Gastrocnemius medialis (tissue), 4 donors: Measurements from ENCODE around the gene PCED1B. TPM values are rescaled to one million over a fixed set of nuclear protein-coding genes. Genes with fewer than 3 reads are reported as not detected.
A peak's percentile ranks its signal among the peaks of the same experiment; 100 is the strongest.

Experiments used
- ATAC-seq, 2 donors: fragments of 150-250 bp; one replicate each; pipeline ENCODE4 v1.9.1; 2016
- DNase-seq, 2 donors: peaks; one replicate each; pipeline ENCODE4 v3.0.0-alpha.2; 2019
- H3K27ac ChIP-seq, 4 donors: fragments of 200-600 bp; sonication (generic); 1 replicate in 1 of 4; 2 replicates in 3 of 4; pipeline ENCODE4 v1.5.1; 2016 to 2018; ENCODE audit warnings: mild to moderate bottlenecking in 2 of 4, moderate library complexity in 1 of 4
- H3K27me3 ChIP-seq, 3 donors: fragments of 200-600 bp; sonication (generic) in 2 of 3; 1 replicate in 1 of 3; 2 replicates in 2 of 3; pipeline versions ENCODE4 v1.5.1 to v1.6.0; 2016 to 2019; ENCODE audit warnings: mild to moderate bottlenecking in 1 of 3, moderate library complexity in 1 of 3
- H3K36me3 ChIP-seq, 2 donors: fragments of 200-600 bp; sonication (generic) in 1 of 2; one replicate each; pipeline ENCODE4 v1.5.1; 2017 to 2018
- H3K4me1 ChIP-seq, 2 donors: fragments of 200-600 bp; sonication (generic) in 1 of 2; one replicate each; pipeline ENCODE4 v1.5.1; 2016 to 2017; ENCODE audit warnings: mild to moderate bottlenecking in 2 of 2
- H3K4me3 ChIP-seq, 4 donors: fragments of 200-600 bp; sonication (generic) in 3 of 4; 1 replicate in 1 of 4; 2 replicates in 3 of 4; pipeline ENCODE4 v1.5.1; 2016 to 2019; ENCODE audit warnings: mild to moderate bottlenecking in 2 of 4
- H3K9me3 ChIP-seq, 3 donors: fragments of 200-600 bp; sonication (generic) in 2 of 3; 1 replicate in 1 of 3; 2 replicates in 2 of 3; pipeline ENCODE4 v1.5.1; 2016 to 2019
- POLR2A ChIP-seq, 2 donors: fragments of 450-650 bp; IDR thresholded peaks; one replicate each; pipeline ENCODE4 v1.6.1; 2017; ENCODE audit warnings: antibody characterized with exemption in 2 of 2, mild to moderate bottlenecking in 2 of 2, moderate library complexity in 2 of 2
- in situ Hi-C, 4 donors: fragments of 200-750 bp; cut with MboI; loops; one replicate each; pipeline versions ENCODE4 v1.15.0 to v1.8.0; 2017; ENCODE audit warnings: low sequenced_read_pairs in 4 of 4
- intact Hi-C: fragments of 100-400 bp; cut with DNase I; formaldehyde crosslinking; loops from one replicate; pipeline ENCODE4 v1.15.1; 2023; ENCODE audit warnings: low total_unique reads
- total RNA-seq, 4 donors: library from RNA; depleted of rRNA; stranded (reverse); fragments of >200 nt; gene quantifications; one replicate each; pipeline versions ENCODE4 v1.1.0 to v1.2.3, GENCODE V29; 2016
- TF ChIP-seq, protein P1 (sequence below), 5 experiments: fragments of 450-650 bp in 3 of 5; fragments of 200-600 bp in 2 of 5; sonication (generic) in 2 of 5; IDR thresholded peaks in 4 of 5; conservative IDR thresholded peaks in 1 of 5; 1 replicate in 4 of 5; 2 replicates in 1 of 5; pipeline ENCODE4 v1.5.1; 2016 to 2019; ENCODE audit warnings: antibody characterized with exemption in 5 of 5, mild to moderate bottlenecking in 3 of 5, moderate library complexity in 3 of 5

PCED1B gene
- total RNA-seq, 4 donors from 2014 or later: 0.36 to 0.55 (median 0.47) TPM; not detected in 1

GRCh38 chr12:47070310-47070709 is 9.1 kb upstream of the PCED1B start:
- H3K4me1 ChIP-seq: no peaks in the 10 kb centered on the region
- H3K27ac ChIP-seq: no peak overlapping the region
- in situ Hi-C loops: no loop called here

DNA sequence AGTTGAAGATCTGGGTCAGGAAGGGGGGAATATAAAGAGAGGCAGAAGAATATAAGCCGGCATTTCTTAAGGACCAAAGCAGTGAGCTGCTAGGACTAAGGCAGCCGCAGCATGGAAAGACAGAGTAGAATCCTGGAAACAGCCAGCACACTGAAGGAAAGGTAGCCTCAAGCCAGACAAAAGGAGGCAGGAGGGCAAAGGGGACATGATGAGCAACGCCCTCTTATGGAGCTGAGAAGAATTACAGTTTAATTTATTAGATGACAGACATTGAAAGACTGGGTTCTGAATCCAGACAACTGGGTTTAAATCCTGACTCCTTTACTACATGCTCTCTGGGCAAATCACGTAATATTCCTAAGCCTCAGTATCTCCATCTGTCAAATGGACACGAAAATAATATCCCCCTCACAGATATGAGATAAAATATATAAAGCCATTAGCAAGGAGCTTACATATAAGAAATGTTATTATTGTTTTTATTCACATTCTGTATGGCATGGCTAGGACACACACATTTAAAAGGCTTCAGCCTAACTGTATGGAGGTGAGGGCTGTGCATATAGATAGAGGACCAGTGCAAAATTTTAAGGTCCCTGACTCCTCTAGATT is 8.1 kb upstream of the PCED1B start:
- in situ Hi-C loops (no loop called here), intact Hi-C loops (loop anchor here (5.0 kb wide), 1 partner anchor 39 kb away; no protein-coding TSS in a partner anchor)
- Histone ChIP-seq H3K9me3 (no peaks in the 10 kb centered on the region), H3K4me1 (no peaks in the 10 kb centered on the region), H3K4me3 (no peak overlapping the region), H3K27me3 (peaks cover 0 to 6% (median 0%) of the 10 kb centered on the region in 3 donors), H3K27ac (no peak overlapping the region), H3K36me3 (no peaks in the 10 kb centered on the region)
- DNase-seq (no peak), ATAC-seq (no peak)
- TF ChIP-seq POLR2A (IDR thresholded peaks at IDR 0.05): no peak
- TF ChIP-seq, protein P1, sequence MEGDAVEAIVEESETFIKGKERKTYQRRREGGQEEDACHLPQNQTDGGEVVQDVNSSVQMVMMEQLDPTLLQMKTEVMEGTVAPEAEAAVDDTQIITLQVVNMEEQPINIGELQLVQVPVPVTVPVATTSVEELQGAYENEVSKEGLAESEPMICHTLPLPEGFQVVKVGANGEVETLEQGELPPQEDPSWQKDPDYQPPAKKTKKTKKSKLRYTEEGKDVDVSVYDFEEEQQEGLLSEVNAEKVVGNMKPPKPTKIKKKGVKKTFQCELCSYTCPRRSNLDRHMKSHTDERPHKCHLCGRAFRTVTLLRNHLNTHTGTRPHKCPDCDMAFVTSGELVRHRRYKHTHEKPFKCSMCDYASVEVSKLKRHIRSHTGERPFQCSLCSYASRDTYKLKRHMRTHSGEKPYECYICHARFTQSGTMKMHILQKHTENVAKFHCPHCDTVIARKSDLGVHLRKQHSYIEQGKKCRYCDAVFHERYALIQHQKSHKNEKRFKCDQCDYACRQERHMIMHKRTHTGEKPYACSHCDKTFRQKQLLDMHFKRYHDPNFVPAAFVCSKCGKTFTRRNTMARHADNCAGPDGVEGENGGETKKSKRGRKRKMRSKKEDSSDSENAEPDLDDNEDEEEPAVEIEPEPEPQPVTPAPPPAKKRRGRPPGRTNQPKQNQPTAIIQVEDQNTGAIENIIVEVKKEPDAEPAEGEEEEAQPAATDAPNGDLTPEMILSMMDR (IDR thresholded peaks at IDR 0.05 in 4 of 5, conservative IDR thresholded peaks at IDR 0.05 in 1 of 5): peak in 3 of 5 experiments; percentile 14 to 43 (median 15)

More at GRCh38 chr12:47070310-47070709, 9.1 kb upstream of the PCED1B start:
- DNase-seq (no peak), ATAC-seq (no peak)
- H3K27me3 ChIP-seq: no peaks in the 10 kb centered on the region
- H3K4me3 ChIP-seq: no peak overlapping the region
- no peaks in the 10 kb centered on the region for H3K36me3 ChIP-seq
- H3K9me3 ChIP-seq: no peaks in the 10 kb centered on the region
- TF ChIP-seq, protein P1 (IDR thresholded peaks at IDR 0.05 in 4 of 5, conservative IDR thresholded peaks at IDR 0.05 in 1 of 5): no peak
- no peak for TF ChIP-seq POLR2A (IDR thresholded peaks at IDR 0.05)
- intact Hi-C loops: loop anchor here (5.0 kb wide), 1 partner anchor 38 kb away; no protein-coding TSS in a partner anchor

GRCh38 chr12:47073951-47074350 is 5.5 kb upstream of the PCED1B start:
- TF ChIP-seq, protein P1 (IDR thresholded peaks at IDR 0.05 in 4 of 5, conservative IDR thresholded peaks at IDR 0.05 in 1 of 5): no peak
- peaks cover 0 to 23% (median 3%) of the 10 kb centered on the region in 3 donors for H3K27me3 ChIP-seq
- H3K27ac ChIP-seq: no peak overlapping the region
- H3K36me3 ChIP-seq: no peaks in the 10 kb centered on the region
- ATAC-seq: no peak
- in situ Hi-C loops (no loop called here), intact Hi-C loops (loop anchor here (5.0 kb wide), 1 partner anchor 42 kb away; no protein-coding TSS in a partner anchor)
- DNase-seq: no peak
- no peaks in the 10 kb centered on the region for H3K9me3 ChIP-seq
- H3K4me3 ChIP-seq: no peak overlapping the region
- H3K4me1 ChIP-seq: no peaks in the 10 kb centered on the region

- TF ChIP-seq POLR2A (IDR thresholded peaks at IDR 0.05): no peak
- TF ChIP-seq, protein P1 (IDR thresholded peaks at IDR 0.05 in 4 of 5, conservative IDR thresholded peaks at IDR 0.05 in 1 of 5): no peak
- H3K4me1 ChIP-seq: no peaks in the 10 kb centered on the region
- ATAC-seq: no peak
- H3K9me3 ChIP-seq: no peaks in the 10 kb centered on the region
- intact Hi-C loops (loop anchor here (5.0 kb wide), 2 partner anchors 42 to 323 kb away; no protein-coding TSS in a partner anchor), in situ Hi-C loops (no loop called here)
- no peak for DNase-seq
- H3K27ac ChIP-seq: no peak overlapping the region
- peaks cover 0 to 28% (median 3%) of the 10 kb centered on the region in 3 donors for H3K27me3 ChIP-seq
- no peaks in the 10 kb centered on the region for H3K36me3 ChIP-seq
- H3K4me3 ChIP-seq: no peak overlapping the region
Measured at GRCh38 chr12:47074757-47075156, 4.7 kb upstream of the PCED1B start.
